GM04504 (cell line): ENCODE data around the gene RBM26.
"Not testable (repeated sequence)": the region's sequence is repeated elsewhere in the genome, so short reads cannot be mapped to it uniquely, and the experiment has no call there.

Source experiments
- DNase-seq: peaks from one replicate; pipeline ENCODE4 v3.0.0-alpha.2; 2012; ENCODE audit warnings: low read depth

The RBM26 gene

GRCh38 chr13:79279735-79280134, 126.3 kb downstream of the RBM26 start:
- DNase-seq, result not testable (repeated sequence)

GRCh38 chr13:79273045-79273444, 133.0 kb downstream of the RBM26 start:
- no peak for DNase-seq

GRCh38 chr13:79271616-79272015, 134.4 kb downstream of the RBM26 start:
- no peak for DNase-seq

GRCh38 chr13:79270859-79271258, 135.2 kb downstream of the RBM26 start:
- no peak for DNase-seq
